HepG2 (cell line): Measurements from ENCODE around the gene LIMK2. TPM values are rescaled to one million over a fixed set of nuclear protein-coding genes. Genes with fewer than 3 reads are reported as not detected.
A peak's percentile ranks its signal among the peaks of the same experiment; 100 is the strongest.

ENCODE experiments used
- CEBPG ChIP-seq: IDR thresholded peaks from 2 replicates; pipeline ENCODE4 v1.6.1; 2016
- DMTF1 ChIP-seq: sonication (generic); formaldehyde crosslinking; IDR thresholded peaks from 2 replicates; pipeline ENCODE4 v1.4.0; 2020; ENCODE audit warnings: mild to moderate bottlenecking, missing genetic modification reagents
- DR1 ChIP-seq: sonication (generic); formaldehyde crosslinking; IDR thresholded peaks from 2 replicates; pipeline ENCODE4 v1.8.0; 2021; ENCODE audit warnings: mild to moderate bottlenecking, missing genetic modification reagents, inconsistent platforms
- ETV5 ChIP-seq: IDR thresholded peaks from 2 replicates; pipeline ENCODE4 v1.6.1; 2018; ENCODE audit warnings: missing biosample characterization, missing genetic modification reagents, inconsistent platforms, borderline replicate concordance
- HDAC1 ChIP-seq: sonication (generic); formaldehyde crosslinking; IDR thresholded peaks from 2 replicates; pipeline ENCODE4 v1.5.1; 2020; ENCODE audit warnings: mild to moderate bottlenecking, missing genetic modification reagents
- NFE2L1 ChIP-seq: sonication (generic); formaldehyde crosslinking; IDR thresholded peaks from 2 replicates; pipeline ENCODE4 v1.4.0; 2020; ENCODE audit warnings: missing genetic modification reagents, mild to moderate bottlenecking, borderline replicate concordance
- NKX3-1 ChIP-seq: sonication (generic); formaldehyde crosslinking; IDR thresholded peaks from 2 replicates; pipeline ENCODE4 v1.5.0; 2020; ENCODE audit warnings: missing genetic modification reagents
- PRDM15 ChIP-seq: sonication (generic); formaldehyde crosslinking; IDR thresholded peaks from 2 replicates; pipeline ENCODE4 v1.4.0; 2020; ENCODE audit warnings: missing genetic modification reagents
- SOX13 ChIP-seq, 3 experiments: fragments of 450-650 bp in 1 of 3; sonication (generic) in 1 of 3; formaldehyde crosslinking in 1 of 3; IDR thresholded peaks in 2 of 3; conservative IDR thresholded peaks in 1 of 3; 2 replicates each; pipeline versions ENCODE4 v1.5.0 to v1.6.1; 2016 to 2020; ENCODE audit warnings: antibody characterized with exemption in 1 of 3, mild to moderate bottlenecking in 1 of 3, missing compliant biosample characterization in 1 of 3, missing genetic modification reagents in 1 of 3, moderate library complexity in 1 of 3
- STAT5B ChIP-seq: sonication (generic); formaldehyde crosslinking; IDR thresholded peaks from 2 replicates; pipeline ENCODE4 v1.4.0; 2020; ENCODE audit warnings: missing genetic modification reagents
- TEAD3 ChIP-seq: optimal IDR thresholded peaks from 2 replicates; pipeline ENCODE3; 2016; ENCODE audit warnings: borderline replicate concordance
- TGIF2 ChIP-seq: IDR thresholded peaks from 2 replicates; pipeline ENCODE4 v1.6.1; 2016; ENCODE audit warnings: control low read depth, missing compliant biosample characterization
- ZMYM2 ChIP-seq: sonication (generic); formaldehyde crosslinking; IDR thresholded peaks from 2 replicates; pipeline ENCODE4 v1.8.0; 2022; ENCODE audit warnings: mild to moderate bottlenecking, missing genetic modification reagents
- ZNF337 ChIP-seq: sonication (generic); formaldehyde crosslinking; IDR thresholded peaks from 2 replicates; pipeline ENCODE4 v1.5.1; 2020; ENCODE audit warnings: missing genetic modification reagents, low read depth, mild to moderate bottlenecking, borderline replicate concordance
- ZNF441 ChIP-seq: sonication (generic); formaldehyde crosslinking; IDR thresholded peaks from 2 replicates; pipeline ENCODE4 v1.7.0; 2021; ENCODE audit warnings: missing genetic modification reagents, borderline replicate concordance
- ZNF468 ChIP-seq: sonication (generic); formaldehyde crosslinking; IDR thresholded peaks from 2 replicates; pipeline ENCODE4 v1.8.0; 2022; ENCODE audit warnings: mild to moderate bottlenecking, moderate library complexity, missing genetic modification reagents
- ZNF687 ChIP-seq: sonication (generic); formaldehyde crosslinking; IDR thresholded peaks from 2 replicates; pipeline ENCODE4 v1.5.1; 2020; ENCODE audit warnings: mild to moderate bottlenecking, missing genetic modification reagents, moderate library complexity
- polyA plus RNA-seq, 8 experiments: library from polyadenylated mRNA; depleted of rRNA in 3 of 8; stranded (reverse) in 7 of 8; unstranded in 1 of 8; fragments of >200 nt; fragmentation: Illumina TruSeq in 4 of 8; extraction: Trizol in 4 of 8; gene quantifications; 2 replicates each; pipeline versions ENCODE4 v1.2.1 to v1.2.3, GENCODE V29; 2011 to 2016; ENCODE audit warnings: low read depth in 4 of 8, missing spikeins in 1 of 8, mixed read lengths in 1 of 8; ENCODE audit not compliant: insufficient read depth in 1 of 8
- total RNA-seq, 5 experiments: library from RNA; depleted of rRNA; stranded (reverse); fragments of >200 nt; fragmentation: Illumina TruSeq; extraction: Trizol; gene quantifications; 2 replicates each; pipeline ENCODE4 v1.2.3, GENCODE V29; 2016; ENCODE audit warnings: low read depth in 1 of 5

Gene LIMK2
- total and polyA plus RNA-seq, 2 of the 13 experiments (the other 11 are each of a cell fraction or from before 2014, with no cell fraction given): 20.9 to 29.8 TPM

GRCh38 chr22:31210556-31211421 lies 1.3 kb upstream of the LIMK2 start (continued):
- TF ChIP-seq ZNF441 (CRISPR knock-in tag) (no peak), TEAD3 (CRISPR knock-in tag) (peak; percentile 59), CEBPG (CRISPR knock-in tag) (peak; percentile 76), ZNF687 (CRISPR knock-in tag) (no peak; the same call in 1 of the 2 replicates), ZNF337 (CRISPR knock-in tag) (no peak), SOX13 (IDR thresholded peaks at IDR 0.05) (peak; percentile 70), SOX13 (CRISPR knock-in tag; conservative IDR thresholded peaks at IDR 0.05 in 1 of 2, IDR thresholded peaks at IDR 0.05 in 1 of 2) (peak in 1 of 2 experiments; percentile 88; a peak in 2 of 4 replicates), DR1 (no peak), ETV5 (CRISPR knock-in tag) (peak; percentile 95), NFE2L1 (CRISPR knock-in tag) (no peak), ZNF468 (CRISPR knock-in tag) (no peak), PRDM15 (CRISPR knock-in tag) (peak; percentile 50; the same call in 1 of the 2 replicates), TGIF2 (CRISPR knock-in tag) (no peak), STAT5B (CRISPR knock-in tag) (no peak), ZMYM2 (CRISPR knock-in tag) (0 out of 2 replicates have a peak, but pooled peaks have one; percentile 28), HDAC1 (peak; percentile 62), NKX3-1 (CRISPR knock-in tag) (no peak), DMTF1 (no peak)
